Stimulated activated CD8-positive, alpha-beta memory T cell treated with anti-CD3 and anti-CD28 coated beads, Interleukin-2, amount 100 ng/mL, for 1 hour (primary cell): Measurements from ENCODE around the gene SLC6A2.
"Not testable (repeated sequence)": the region's sequence is repeated elsewhere in the genome, so short reads cannot be mapped to it uniquely, and the experiment has no call there.

Source experiments
- DNase-seq, 2 donors: peaks; one replicate each; pipeline ENCODE4 v3.0.0-alpha.2; 2020; ENCODE audit warnings: low read depth in 2 of 2

The SLC6A2 gene

DNA sequence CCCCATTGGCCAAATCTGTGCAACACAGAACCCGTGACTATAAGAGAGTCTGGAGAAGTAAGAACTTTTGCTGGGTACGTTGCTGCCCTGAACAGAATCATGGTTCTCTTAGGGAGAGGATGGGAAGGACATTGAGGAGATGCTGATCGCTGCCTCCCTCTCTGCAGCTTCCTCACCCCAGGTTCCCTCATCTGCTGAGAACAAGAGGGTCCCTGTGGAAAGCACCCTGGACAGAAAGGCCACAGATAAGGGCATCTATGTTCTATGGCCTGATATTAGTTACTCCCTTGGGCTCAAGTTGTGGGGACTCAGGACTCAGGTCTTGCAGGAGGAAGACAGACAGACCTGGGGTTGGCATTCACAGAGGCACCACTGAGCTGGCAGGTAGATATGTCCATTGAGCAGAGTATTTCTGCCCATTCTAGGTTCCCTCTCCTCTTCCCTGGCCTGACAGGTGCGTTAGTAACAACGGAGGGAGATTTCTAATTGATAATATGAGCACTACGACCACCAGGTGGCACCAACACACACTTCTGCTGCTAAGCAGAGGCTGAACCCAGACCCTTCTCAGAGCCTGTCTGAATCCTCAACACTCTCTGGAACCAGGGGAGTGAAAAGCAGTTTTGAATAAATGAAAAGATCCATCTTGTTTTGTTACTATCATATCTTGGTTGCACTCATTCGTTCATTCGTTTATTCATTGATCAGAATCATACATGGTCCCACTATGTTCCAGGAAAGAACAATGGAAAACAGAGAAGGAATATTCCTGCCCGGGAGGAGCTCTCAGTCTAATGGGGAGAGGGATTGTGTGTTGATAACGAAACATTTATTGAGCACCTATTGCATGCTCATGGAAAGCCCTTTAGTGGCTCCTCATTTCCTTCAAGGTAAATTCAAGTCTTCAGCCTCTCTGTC is 56.4 kb downstream of the SLC6A2 start:
- DNase-seq, result peak in 1 of 2 donors; percentile 38

DNA sequence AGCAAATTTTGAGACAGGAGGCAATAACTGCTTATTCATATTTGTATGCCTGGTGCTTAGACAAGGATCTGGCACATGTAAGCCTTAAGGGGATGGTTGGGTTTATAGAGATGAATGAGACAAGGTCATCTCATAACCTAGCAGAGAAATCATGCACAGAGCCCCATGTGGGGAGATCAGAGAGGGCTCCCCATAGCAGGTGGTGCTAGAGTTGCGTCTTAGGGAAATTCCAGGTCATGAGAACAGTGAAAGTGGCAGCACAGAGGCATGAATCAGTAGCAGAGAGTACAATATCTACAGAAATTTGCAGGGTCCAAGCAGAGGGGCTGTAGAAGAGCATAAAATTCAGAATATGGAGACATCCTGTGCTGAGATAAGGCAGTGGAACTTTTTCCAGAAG is 57.3 kb downstream of the SLC6A2 start:
- no peak for DNase-seq

DNA sequence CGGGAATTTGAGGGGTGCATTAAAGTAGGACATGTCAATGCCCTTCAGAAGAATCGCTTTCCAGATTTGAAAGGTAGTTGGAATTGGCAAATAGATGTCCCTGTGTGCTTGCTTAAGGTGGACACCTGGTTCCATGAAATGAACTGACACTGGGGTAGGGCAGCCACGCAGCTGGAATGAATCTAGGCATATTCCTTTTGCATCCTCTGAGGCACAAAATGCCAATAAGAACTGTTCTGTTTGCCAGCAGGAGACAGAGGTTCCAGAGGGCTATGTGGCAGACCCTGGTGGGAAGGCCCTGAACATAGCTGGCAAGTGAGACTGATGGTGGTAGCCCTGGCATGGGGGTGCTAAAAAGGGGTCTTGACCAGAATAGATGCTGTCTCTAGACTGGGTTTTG is 61.5 kb downstream of the SLC6A2 start:
- DNase-seq, result no peak

DNA sequence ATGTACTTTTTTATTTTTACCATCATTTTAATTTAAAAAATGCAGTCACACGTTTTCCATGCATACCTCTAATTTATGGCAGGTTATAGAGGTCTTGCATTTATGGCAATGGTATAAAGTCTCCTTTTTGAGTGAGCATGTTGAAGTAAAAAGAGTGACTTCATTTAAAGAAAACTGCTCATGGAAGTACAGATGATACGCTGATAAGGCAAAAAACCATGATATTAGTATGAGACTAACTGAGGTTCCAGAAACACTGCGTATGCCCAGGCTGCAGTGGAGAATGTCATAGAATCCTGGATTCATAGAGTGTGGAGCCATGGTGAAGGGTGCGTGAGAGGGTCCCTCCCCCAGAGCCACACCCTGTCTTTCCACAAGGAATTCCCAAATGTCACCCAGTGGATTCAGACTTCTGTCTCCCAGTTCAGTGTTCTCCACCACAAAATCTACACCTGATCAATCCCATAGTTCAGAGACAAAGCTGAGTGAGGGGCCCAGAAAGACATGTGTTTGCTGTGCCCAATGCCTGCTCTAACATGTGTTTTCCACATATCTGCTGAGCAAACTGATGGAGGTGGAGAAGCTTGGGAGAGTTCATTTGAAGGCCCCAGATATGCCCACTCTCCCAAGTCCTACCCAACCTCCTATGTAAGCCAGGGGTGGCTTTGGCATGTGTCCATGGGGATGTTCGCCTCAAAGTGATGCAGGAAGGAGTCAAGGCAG is 69.4 kb downstream of the SLC6A2 start:
- DNase-seq, result no peak

DNA sequence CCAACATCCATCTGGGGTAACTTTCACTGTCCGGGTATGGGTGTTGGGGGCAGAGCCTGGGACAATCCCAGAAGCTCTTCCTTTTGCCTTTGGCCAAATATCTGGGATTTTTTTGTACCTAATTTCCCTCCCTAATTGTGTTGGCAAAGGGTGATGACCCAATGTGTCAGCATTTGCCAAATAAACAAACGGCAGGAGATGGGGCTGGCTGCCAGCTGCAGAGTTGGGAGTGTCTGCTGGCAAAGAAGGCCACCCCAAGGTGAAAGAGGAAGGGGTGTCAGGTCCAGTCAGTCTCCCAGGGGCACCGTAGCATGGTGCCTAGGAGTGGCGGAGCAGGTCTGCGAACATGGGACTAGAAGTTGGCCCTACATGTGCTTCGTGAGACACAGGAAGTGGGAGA is 73.0 kb downstream of the SLC6A2 start:
- DNase-seq, result no peak

DNA sequence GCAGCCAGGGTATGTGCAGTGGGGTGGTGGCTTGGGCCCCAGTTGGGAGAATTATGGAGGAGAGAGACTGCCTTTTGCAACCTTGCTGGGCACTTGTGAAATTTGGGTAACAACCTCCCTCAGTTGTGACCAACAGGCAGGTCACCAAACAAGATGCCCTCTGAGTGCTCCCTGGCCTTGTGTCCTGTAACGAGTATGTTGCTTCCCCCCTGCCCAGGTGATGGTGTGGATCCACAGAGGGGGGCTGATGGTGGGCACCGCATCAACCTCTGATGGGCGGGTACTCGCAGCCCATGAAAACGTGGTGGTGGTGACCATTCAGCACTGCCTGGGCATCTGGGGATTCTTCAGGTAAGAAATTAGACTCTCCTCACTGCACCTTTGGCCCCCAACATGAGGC is 74.3 kb downstream of the SLC6A2 start:
- no peak for DNase-seq

DNA sequence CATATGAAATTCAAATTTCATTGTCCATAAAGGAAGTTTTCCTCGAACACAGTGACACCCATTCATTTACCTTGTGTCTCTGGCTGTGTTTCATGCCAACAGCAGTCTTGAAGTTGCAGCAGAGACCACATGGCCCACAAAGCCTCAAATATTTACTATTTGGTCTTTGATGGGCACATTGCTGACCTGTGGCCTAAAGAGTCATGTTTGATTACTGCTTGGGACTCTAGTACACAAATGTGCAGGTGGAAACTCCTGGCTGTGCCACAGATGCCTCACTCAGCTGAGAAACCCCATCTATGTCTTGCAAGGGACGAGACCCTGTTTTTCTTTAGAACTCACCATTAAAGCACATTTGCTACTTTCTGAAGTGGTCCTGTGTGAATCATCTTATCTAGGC is 76.7 kb downstream of the SLC6A2 start:
- no peak for DNase-seq

DNA sequence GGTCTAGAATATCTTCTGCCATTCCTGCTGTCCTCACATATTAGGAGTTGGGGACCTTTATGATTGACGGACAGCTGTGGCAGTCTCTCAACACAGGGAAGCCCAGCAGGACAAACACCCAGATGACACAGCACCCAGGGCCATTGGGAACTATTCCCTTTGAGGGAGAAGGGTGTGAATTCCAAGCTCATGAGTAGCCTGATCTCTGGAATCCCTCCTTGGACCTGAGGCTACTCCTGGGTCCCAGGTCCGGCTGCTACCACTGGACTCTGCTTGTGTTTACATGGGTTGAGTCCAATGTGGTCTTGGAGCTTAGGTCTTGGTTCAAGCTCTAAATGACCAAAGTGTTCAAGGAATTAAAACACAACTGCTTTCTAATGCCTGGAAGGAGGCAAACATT is 78.9 kb downstream of the SLC6A2 start:
- no peak for DNase-seq

DNA sequence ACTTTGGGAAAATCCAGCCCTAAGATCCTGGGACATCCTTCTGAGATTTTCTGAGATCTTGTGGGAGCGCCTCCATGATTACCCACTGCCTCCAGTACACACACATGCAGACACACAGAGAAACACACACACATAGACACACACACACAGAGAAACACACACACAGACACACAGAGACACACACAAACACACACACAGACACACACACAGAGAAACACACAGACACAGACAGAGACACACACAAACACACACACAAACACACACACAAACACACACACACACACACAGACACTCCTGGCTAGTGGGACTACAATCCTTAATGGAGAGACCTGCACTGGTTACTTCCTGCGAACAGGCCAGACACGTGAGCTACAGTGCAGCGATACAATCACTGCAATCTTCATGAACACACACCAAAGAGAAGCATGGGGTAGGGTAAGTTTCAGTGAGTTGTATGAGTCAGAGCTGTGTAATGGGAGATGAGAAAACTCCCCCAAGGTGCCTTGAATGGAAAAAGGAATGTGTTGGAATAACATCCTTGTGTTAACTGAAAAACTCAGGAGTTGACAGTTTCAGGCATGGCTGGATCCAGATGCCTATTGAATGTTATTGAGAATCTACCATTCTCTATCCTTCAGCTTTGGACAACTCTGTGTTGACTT is 79.5 kb downstream of the SLC6A2 start:
- no peak for DNase-seq

DNA sequence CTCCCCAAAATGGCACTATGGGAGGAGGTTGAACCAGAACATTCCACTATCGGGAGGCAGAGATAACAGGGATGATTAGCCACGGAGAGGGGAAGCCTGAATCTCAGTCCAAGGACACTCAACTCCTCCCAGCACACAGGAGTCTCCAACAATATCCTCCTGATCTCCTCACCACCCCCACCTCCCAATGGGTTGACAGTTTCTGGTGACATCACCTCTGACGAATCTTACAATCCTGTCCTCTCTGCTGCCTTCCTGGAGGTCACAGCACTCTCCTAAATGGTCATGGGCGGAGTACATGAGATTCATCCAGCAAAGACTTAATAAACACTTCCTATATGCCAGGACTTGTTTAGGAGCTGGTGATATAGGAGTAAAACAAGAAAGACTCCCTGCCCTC is 80.9 kb downstream of the SLC6A2 start:
- no peak for DNase-seq

DNA sequence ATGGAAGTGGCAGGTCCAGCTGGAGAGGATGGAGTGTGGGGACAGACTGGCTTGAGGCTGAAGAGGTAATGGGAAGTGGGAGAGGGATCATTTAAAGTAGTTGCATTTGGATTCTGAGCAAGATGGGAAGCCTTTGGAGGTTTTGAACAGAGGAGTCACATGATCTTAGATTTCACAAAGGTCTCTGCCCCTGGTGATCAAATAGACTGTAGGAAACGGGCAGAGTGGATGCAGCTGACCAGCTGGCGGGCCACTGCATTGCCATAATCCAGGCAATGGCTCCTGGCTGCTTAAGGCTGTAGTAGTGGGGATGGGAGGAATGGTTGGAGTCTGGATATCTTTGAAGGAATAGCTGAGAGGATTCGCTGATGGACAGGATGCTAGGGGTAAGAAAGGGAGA is 81.5 kb downstream of the SLC6A2 start:
- no peak for DNase-seq

DNA sequence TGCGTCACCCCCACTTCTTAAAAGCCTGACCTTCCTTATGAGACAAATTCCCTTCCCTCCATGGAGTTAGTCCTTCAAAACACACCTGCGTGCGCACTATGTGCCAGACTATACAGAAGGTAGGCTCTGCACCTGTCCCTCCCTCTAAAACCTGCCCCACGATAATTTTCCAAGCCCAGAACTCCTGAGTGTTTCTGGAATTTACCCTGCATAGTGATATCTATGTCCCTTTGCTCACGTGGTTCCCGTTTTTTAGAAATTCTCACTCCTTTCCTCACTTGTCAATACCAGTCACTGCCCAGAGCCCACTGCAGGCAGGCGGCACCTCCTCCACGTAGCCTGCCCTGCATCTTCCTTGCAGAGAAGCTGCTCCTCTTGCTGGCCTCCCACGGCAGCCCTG is 82.2 kb downstream of the SLC6A2 start:
- no peak for DNase-seq

DNA sequence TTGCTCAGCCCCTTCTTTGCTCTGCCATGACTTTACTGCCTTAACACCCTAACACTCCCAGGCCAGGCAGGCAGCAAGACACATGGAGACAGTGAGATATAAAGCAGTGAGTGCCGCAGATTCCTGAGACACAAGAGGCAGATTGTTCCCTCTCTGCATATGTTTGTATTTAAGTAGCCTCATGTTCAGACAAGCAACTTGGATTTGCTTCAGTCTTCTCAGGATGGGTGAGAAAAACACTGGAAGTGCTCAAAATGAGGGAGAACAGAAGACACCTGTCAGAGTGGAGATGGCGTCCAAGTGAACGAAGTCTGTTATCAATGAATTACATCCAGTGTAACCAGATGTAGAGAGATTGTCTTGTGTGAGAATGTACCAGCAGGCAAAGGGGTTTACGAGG is 90.3 kb downstream of the SLC6A2 start:
- no peak for DNase-seq

DNA sequence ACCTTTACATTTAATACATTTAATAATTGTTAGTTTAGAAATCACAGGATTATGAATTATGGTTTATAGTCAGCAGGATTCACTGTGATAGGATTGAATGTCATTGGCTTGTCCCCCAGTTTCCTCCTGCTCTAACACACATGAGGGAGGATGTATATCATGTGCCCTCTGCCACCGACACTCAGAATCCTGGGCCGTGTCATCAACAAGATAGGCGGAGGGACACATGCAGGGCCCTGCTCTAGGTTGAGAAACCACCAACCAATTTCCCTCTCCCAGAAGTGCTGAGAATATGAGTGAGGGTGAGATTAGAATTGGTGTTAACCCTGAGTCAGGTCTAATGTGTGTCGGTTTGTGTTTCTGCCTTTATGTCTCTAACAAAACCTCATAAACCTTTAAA is 92.0 kb downstream of the SLC6A2 start:
- DNase-seq, result no peak

DNA sequence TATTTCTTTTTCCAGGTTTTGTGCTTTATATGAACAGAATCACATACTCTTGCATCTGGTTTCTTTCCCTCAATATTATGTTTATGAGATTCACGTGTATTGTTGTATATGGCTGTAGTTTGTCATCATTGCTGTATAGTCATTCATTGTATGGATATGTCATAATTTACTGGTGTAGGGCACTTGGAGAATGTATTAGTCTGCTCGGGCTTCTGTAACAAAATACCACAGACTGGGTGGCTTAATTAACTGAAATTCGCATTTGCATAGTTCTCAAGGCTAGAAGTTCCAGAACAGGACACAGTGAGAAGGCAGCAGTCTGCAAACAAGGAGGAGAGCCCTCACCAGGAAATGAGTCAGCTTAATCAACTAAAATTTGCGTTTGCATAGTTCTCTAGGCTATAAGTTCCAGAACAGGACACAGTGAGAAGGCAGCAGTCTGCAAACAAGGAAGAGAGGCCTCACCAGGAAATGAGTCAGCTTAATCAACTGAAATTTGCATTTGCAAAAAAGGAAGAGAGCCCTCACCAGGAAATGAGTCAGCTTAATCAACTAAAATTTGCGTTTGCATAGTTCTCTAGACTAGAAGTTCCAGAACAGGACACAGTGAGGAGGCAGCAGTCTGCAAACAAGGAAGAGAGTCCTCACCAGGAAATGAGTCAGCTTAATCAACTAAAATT is 96.8 kb downstream of the SLC6A2 start:
- not testable (repeated sequence) for DNase-seq

DNA sequence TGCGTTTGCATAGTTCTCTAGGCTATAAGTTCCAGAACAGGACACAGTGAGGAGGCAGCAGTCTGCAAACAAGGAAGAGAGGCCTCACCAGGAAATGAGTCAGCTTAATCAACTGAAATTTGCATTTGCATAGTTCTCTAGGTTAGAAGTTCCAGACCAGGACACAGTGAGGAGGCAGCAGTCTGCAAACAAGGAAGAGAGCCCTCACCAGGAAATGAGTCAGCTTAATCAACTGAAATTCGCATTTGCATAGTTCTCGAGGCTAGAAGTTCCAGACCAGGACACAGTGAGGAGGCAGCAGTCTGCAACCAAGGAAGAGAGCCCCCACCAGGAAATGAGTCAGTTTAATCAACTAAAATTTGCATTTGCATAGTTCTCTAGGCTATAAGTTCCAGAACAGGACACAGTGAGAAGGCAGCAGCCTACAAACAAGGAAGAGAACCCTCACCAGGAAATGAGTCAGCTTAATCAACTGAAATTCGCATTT is 97.4 kb downstream of the SLC6A2 start:
- not testable (repeated sequence) for DNase-seq
